Kidney (tissue), 14 donors: ENCODE measurements around the gene ZNF69. TPM values are rescaled to one million over a fixed set of nuclear protein-coding genes. Genes with fewer than 3 reads are reported as not detected.

Experiments
- DNase-seq, 5 donors: peaks; one replicate each; pipeline ENCODE4 v3.0.0-alpha.2; 2013 to 2020
- FAIRE-seq: peaks from 2 replicates; lab custom pipeline; 2012; peaks lifted over from hg19 to GRCh38; lab: Jason Lieb, UNC
- H3K27ac ChIP-seq, 2 donors: one replicate each; pipeline ENCODE4 v1.7.0; 2013; ENCODE audit warnings: low read depth in 2 of 2, low read length in 2 of 2, inconsistent platforms in 1 of 2
- H3K27me3 ChIP-seq: one replicate; pipeline ENCODE4 v1.7.1; 2013; ENCODE audit warnings: low read length, inconsistent platforms; ENCODE audit not compliant: control insufficient read depth, insufficient read depth
- H3K36me3 ChIP-seq, 3 donors: one replicate each; pipeline versions ENCODE4 v1.7.0 to v1.7.1; 2013; ENCODE audit warnings: low read length in 3 of 3, control low read depth in 1 of 3, inconsistent platforms in 1 of 3; ENCODE audit not compliant: insufficient read depth in 3 of 3, control insufficient read depth in 2 of 3
- H3K4me1 ChIP-seq, 3 donors: one replicate each; pipeline versions ENCODE4 v1.7.0 to v1.7.1; 2013; ENCODE audit warnings: low read length in 3 of 3, inconsistent platforms in 1 of 3, low read depth in 1 of 3; ENCODE audit not compliant: control insufficient read depth in 2 of 3, insufficient read depth in 2 of 3
- H3K4me3 ChIP-seq, 3 donors: one replicate each; pipeline versions ENCODE4 v1.7.0 to v1.8.1; 2013; ENCODE audit warnings: low read length in 3 of 3, control low read depth in 1 of 3, inconsistent platforms in 1 of 3
- H3K9ac ChIP-seq, 3 donors: one replicate each; pipeline versions ENCODE4 v1.7.0 to v1.7.1; 2013; ENCODE audit warnings: low read length in 3 of 3, control low read depth in 1 of 3, inconsistent platforms in 1 of 3
- H3K9me3 ChIP-seq, 3 donors: one replicate each; pipeline versions ENCODE4 v1.7.0 to v1.7.1; 2013; ENCODE audit warnings: low read length in 3 of 3, control low read depth in 1 of 3, inconsistent platforms in 1 of 3; ENCODE audit not compliant: control insufficient read depth in 2 of 3, insufficient read depth in 1 of 3
- intact Hi-C: fragments of 100-400 bp; cut with DNase I; formaldehyde crosslinking; loops from one replicate; pipeline ENCODE4 v1.11.1; 2022
- polyA plus RNA-seq: library from polyadenylated mRNA; stranded (reverse); fragments of 350-450 nt; fragmentation: Illumina TruSeq; extraction: RNeasy Lipid Tissue Mini Kit (QIAGEN cat#74804); gene quantifications from one replicate; pipeline ENCODE4 v1.2.3, GENCODE V29; 2014; ENCODE audit warnings: low read depth, low replicate concordance; ENCODE audit not compliant: insufficient read depth
- total RNA-seq: library from RNA; stranded (reverse); fragmentation: NEBNext Ultra II Directional; extraction: Animal tissue kit (Norgen Biotek cat#: 25700); gene quantifications from one replicate; pipeline ENCODE4 v1.2.1, GENCODE V29; 2021
- TF ChIP-seq, protein P1 (sequence below): IDR thresholded peaks from 3 replicates; pipeline ENCODE4 v1.5.1; 2012; ENCODE audit warnings: mild to moderate bottlenecking, moderate library complexity, borderline replicate concordance; ENCODE audit not compliant: insufficient read depth; ENCODE audit errors: extremely low read depth
- donor health status: control.
- donor health status: control.
- donor health status: control.
- donor health status: control.
- donor health status: control.
- donor health status: DM: yes; HTN: yes; CAD: no.
- donor health status: Normal renal cell carcinoma (clear cell type).

ZNF69 gene
- total and polyA plus RNA-seq, 2 donors from 2014 or later: 7.8 to 16.4 TPM

DNA sequence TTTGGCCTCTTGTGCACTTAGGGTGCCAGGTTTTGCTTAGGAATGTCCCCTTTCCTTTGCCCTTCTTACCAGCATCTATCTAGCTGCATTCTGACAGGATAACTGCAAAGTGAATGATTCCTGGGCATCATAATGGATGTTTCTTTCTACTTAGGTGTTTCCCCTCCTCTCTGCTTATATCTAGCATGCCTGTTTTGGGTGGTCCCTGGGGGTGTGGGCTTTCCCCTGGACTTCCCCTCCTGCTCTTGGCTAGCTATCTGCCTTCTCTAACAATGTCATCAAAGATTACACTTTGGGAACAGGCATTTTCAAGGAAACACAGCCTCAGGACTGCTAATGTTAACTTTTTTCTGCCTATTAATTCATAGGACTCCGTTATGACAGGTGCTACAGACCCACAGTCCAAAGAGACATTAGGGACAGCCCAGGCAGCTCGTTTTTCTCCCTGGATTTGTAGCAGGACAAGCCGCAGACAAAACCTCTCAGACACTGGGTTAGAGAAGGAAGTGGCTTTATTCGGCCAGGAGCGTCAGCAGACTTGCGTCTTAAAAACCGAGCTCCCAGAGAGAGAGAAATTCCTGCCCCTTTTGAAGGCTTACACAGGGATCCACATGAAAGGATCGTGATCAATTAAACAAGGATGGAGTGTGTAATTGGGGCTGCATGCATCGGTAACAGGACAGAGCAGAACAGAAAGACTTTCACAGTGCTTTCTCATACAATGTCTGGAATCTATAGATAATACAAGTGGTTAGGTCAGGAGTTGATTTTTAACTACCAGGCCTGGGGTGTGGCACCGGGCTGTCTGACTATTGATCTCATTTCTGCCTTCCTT, 54.6 kb downstream of the ZNF69 start:
- no peak for FAIRE-seq
- Histone ChIP-seq H3K27me3 (no peaks in the 10 kb centered on the region), H3K27ac (no peak overlapping the region), H3K36me3 (peaks cover 0 to 17% (median 11%) of the 10 kb centered on the region in 3 donors), H3K9ac (no peak overlapping the region), H3K9me3 (peaks cover 0 to 58% (median 44%) of the 10 kb centered on the region in 3 donors), H3K4me1 (no peaks in the 10 kb centered on the region), H3K4me3 (no peak overlapping the region)
- intact Hi-C loops: no loop called here
- DNase-seq: no peak
- TF ChIP-seq, protein P1, sequence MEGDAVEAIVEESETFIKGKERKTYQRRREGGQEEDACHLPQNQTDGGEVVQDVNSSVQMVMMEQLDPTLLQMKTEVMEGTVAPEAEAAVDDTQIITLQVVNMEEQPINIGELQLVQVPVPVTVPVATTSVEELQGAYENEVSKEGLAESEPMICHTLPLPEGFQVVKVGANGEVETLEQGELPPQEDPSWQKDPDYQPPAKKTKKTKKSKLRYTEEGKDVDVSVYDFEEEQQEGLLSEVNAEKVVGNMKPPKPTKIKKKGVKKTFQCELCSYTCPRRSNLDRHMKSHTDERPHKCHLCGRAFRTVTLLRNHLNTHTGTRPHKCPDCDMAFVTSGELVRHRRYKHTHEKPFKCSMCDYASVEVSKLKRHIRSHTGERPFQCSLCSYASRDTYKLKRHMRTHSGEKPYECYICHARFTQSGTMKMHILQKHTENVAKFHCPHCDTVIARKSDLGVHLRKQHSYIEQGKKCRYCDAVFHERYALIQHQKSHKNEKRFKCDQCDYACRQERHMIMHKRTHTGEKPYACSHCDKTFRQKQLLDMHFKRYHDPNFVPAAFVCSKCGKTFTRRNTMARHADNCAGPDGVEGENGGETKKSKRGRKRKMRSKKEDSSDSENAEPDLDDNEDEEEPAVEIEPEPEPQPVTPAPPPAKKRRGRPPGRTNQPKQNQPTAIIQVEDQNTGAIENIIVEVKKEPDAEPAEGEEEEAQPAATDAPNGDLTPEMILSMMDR: no peak

DNA sequence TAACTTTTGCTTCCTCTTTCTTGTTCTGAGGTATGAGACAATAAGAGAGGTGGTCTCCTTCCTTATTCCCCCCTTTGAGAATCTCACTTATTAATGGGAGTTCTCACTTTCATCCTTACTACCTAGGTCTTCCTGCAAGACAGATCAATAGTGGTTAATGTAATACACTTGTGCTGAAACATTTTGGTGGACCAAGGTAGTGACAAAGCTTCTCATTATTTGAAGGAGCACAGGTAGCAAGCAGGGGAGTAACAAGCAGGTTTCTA, 55.2 kb downstream of the ZNF69 start:
- Histone ChIP-seq H3K4me1 (no peaks in the 10 kb centered on the region), H3K27ac (no peak overlapping the region), H3K9ac (no peak overlapping the region), H3K9me3 (peaks cover 2 to 62% (median 48%) of the 10 kb centered on the region in 3 donors), H3K36me3 (peaks cover 2 to 22% (median 13%) of the 10 kb centered on the region in 3 donors), H3K4me3 (no peak overlapping the region), H3K27me3 (no peaks in the 10 kb centered on the region)
- TF ChIP-seq, protein P1: no peak
- DNase-seq: no peak
- FAIRE-seq: no peak
- intact Hi-C loops: no loop called here

DNA sequence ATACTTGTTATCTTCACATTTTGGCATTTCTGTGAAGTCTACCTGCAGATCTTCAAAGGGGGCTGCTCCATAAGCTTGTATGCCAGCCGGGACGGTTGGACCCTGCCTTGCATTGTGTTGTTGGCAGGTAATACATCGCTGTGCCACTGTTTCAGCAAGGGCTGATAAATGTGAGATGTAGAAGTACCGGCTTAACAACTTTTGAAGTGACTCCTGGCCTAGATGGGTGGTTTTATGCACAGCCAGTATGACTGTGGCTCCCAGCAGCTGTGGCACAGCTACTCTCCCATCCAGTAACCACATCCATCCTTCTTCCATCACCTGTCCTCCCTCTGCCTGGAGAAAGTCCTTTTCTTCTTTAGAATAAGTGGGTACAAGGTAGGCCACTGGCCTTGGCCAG, 57.1 kb downstream of the ZNF69 start:
- TF ChIP-seq, protein P1: no peak
- no peaks in the 10 kb centered on the region for H3K4me1 ChIP-seq
- peaks cover 10 to 79% (median 65%) of the 10 kb centered on the region in 3 donors for H3K9me3 ChIP-seq
- FAIRE-seq (no peak), DNase-seq (no peak)
- no peaks in the 10 kb centered on the region for H3K27me3 ChIP-seq
- H3K36me3 ChIP-seq: peaks cover 18 to 41% (median 30%) of the 10 kb centered on the region in 3 donors
- no peak overlapping the region for H3K9ac ChIP-seq
- H3K4me3 ChIP-seq: no peak overlapping the region
- H3K27ac ChIP-seq: no peak overlapping the region
- intact Hi-C loops: no loop called here
